A549 (cell line): ENCODE measurements around the gene RXRA.

Experiments
- CTCF ChIP-seq: fragments of >200 bp; sonication (Bioruptor Twin); formaldehyde crosslinking; IDR thresholded peaks from 3 replicates; pipeline ENCODE4 v1.5.1; 2016
- EP300 ChIP-seq, 2 experiments: fragments of >200 bp; sonication (Bioruptor Twin); formaldehyde crosslinking; IDR thresholded peaks; 2 replicates in 1 of 2; 3 replicates in 1 of 2; pipeline ENCODE4 v1.6.1; 2016 to 2017
- ESRRA ChIP-seq: fragments of 150-350 bp; IDR thresholded peaks from 2 replicates; pipeline ENCODE4 v1.6.1; 2014; ENCODE audit warnings: mild to moderate bottlenecking, low read length, borderline replicate concordance
- GATA3 ChIP-seq: IDR thresholded peaks from 2 replicates; pipeline ENCODE4 v1.6.1; 2012; ENCODE audit warnings: borderline replicate concordance
- HMGXB4 ChIP-seq: fragments of 250-450 bp; sonication (Bioruptor Pico); IDR thresholded peaks from 2 replicates; pipeline ENCODE4 v1.5.0; 2021; ENCODE audit warnings: mild to moderate bottlenecking, moderate library complexity, borderline replicate concordance
- MAFK ChIP-seq: fragments of 450-650 bp; IDR thresholded peaks from 2 replicates; pipeline ENCODE4 v1.6.1; 2014; ENCODE audit not compliant: partially characterized antibody
- MAX ChIP-seq: IDR thresholded peaks from 2 replicates; pipeline ENCODE4 v1.6.1; 2012
- MYC ChIP-seq: IDR thresholded peaks from 2 replicates; pipeline ENCODE4 v1.6.1; 2012; ENCODE audit warnings: mild to moderate bottlenecking, inconsistent platforms, low read length, improper control_type of control experiment, borderline replicate concordance
- NFE2L2 ChIP-seq: fragments of 150-350 bp; conservative IDR thresholded peaks from 2 replicates; pipeline ENCODE4 v1.6.1; 2014; ENCODE audit warnings: low read length
- NR3C1 ChIP-seq: fragments of >200 bp; sonication (Bioruptor Twin); formaldehyde crosslinking; IDR thresholded peaks from 3 replicates; pipeline ENCODE4 v1.6.1; 2017
- PHF8 ChIP-seq: fragments of 200-600 bp; sonication (generic); IDR thresholded peaks from 2 replicates; pipeline ENCODE4 v1.6.1; 2016; ENCODE audit warnings: low read depth, mild to moderate bottlenecking, antibody characterized with exemption, moderate library complexity, borderline replicate concordance
- POLR2A ChIP-seq: IDR thresholded peaks from 2 replicates; pipeline ENCODE4 v1.6.1; 2012; ENCODE audit warnings: mild to moderate bottlenecking, low read length
- TF ChIP-seq, protein P1 (sequence below): IDR thresholded peaks from 2 replicates; pipeline ENCODE4 v1.6.1; 2012
- TF ChIP-seq, protein P2 (sequence below): fragments of 150-350 bp; IDR thresholded peaks from 2 replicates; pipeline ENCODE4 v1.6.1; 2014; ENCODE audit warnings: low read depth, mild to moderate bottlenecking, low read length

GRCh38 chr9:134329576-134329855 is 3.3 kb downstream of the RXRA start:
- TF ChIP-seq MAX = no peak
- no peak for TF ChIP-seq POLR2A
- TF ChIP-seq, protein P1, sequence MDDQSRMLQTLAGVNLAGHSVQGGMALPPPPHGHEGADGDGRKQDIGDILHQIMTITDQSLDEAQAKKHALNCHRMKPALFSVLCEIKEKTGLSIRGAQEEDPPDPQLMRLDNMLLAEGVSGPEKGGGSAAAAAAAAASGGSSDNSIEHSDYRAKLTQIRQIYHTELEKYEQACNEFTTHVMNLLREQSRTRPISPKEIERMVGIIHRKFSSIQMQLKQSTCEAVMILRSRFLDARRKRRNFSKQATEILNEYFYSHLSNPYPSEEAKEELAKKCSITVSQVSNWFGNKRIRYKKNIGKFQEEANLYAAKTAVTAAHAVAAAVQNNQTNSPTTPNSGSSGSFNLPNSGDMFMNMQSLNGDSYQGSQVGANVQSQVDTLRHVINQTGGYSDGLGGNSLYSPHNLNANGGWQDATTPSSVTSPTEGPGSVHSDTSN = no peak
- TF ChIP-seq ESRRA = no peak
- no peak for TF ChIP-seq MYC
- TF ChIP-seq MAFK = no peak
- no peak for TF ChIP-seq GATA3
- TF ChIP-seq NFE2L2 = no peak
- no peak for TF ChIP-seq PHF8
- no peak for TF ChIP-seq CTCF
- TF ChIP-seq, protein P2, sequence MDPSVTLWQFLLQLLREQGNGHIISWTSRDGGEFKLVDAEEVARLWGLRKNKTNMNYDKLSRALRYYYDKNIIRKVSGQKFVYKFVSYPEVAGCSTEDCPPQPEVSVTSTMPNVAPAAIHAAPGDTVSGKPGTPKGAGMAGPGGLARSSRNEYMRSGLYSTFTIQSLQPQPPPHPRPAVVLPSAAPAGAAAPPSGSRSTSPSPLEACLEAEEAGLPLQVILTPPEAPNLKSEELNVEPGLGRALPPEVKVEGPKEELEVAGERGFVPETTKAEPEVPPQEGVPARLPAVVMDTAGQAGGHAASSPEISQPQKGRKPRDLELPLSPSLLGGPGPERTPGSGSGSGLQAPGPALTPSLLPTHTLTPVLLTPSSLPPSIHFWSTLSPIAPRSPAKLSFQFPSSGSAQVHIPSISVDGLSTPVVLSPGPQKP = no peak
- TF ChIP-seq EP300 (IDR thresholded peaks at IDR 0.05) = no peak
- TF ChIP-seq NR3C1 = no peak
- no peak for TF ChIP-seq HMGXB4 (CRISPR knock-in tag)
